IMR-90 (cell line): ENCODE results near the gene DIP2A. TPM values are rescaled to one million over a fixed set of nuclear protein-coding genes. Genes with fewer than 3 reads are reported as not detected.
"Not testable (repeated sequence)": the region's sequence is repeated elsewhere in the genome, so short reads cannot be mapped to it uniquely, and the experiment has no call there.

Experiments
- ATAC-seq: fragments of 200-7000 bp; cut with Tn5 transposase; 2 replicates; pipeline ENCODE4 v1.9.1; 2020; ENCODE audit warnings: low read depth, mild to moderate bottlenecking, moderate library complexity
- BruUV-seq: library from RNA; stranded (reverse); fragments of 400-500 nt; replicated peaks from 2 replicates; lab custom pipeline; 2021; lab: Mats Ljungman, UMichigan
- CTCF ChIA-PET: fragments of 300-600 bp; formaldehyde crosslinking; extraction: SDS; loops from one replicate; lab custom pipeline; 2021; ENCODE audit warnings: antibody characterized with exemption; lab: Yijun Ruan, JAX
- POLR2A ChIA-PET: fragments of 300-600 bp; sonication (Branson Sonifier 250); formaldehyde crosslinking; loops from one replicate; lab custom pipeline; 2022; ENCODE audit warnings: antibody characterized with exemption; ENCODE audit not compliant: unreplicated experiment; lab: Charles Lee
- DNase-seq: peaks from one replicate; pipeline ENCODE4 v3.0.0; 2013
- H2AFZ ChIP-seq: replicated peaks from 2 replicates; pipeline ENCODE3; 2013; ENCODE audit warnings: low read length, mild to moderate bottlenecking; ENCODE audit not compliant: poor library complexity
- H2AK5ac ChIP-seq: 2 replicates; pipeline ENCODE4 v1.6.1; 2013; ENCODE audit warnings: low read depth, low read length, inconsistent platforms
- H2AK9ac ChIP-seq: replicated peaks from 2 replicates; pipeline ENCODE3; 2013; ENCODE audit warnings: mild to moderate bottlenecking, low read depth, low read length, moderate library complexity; ENCODE audit not compliant: poor library complexity
- H2BK120ac ChIP-seq: 2 replicates; pipeline ENCODE4 v1.6.1; 2013; ENCODE audit warnings: low read depth, low read length, inconsistent platforms
- H2BK15ac ChIP-seq: 3 replicates; pipeline ENCODE4 v1.6.1; 2013; ENCODE audit warnings: low read depth, low read length, inconsistent platforms
- H2BK20ac ChIP-seq: 2 replicates; pipeline ENCODE4 v1.6.1; 2013; ENCODE audit warnings: low read depth, mild to moderate bottlenecking, inconsistent platforms, low read length, moderate library complexity
- H2BK5ac ChIP-seq: 2 replicates; pipeline ENCODE4 v1.6.1; 2013; ENCODE audit warnings: mild to moderate bottlenecking, low read depth, low read length, inconsistent platforms; ENCODE audit not compliant: poor library complexity, severe bottlenecking
- H3K14ac ChIP-seq: replicated peaks from 2 replicates; pipeline ENCODE4 v1.6.1; 2013; ENCODE audit warnings: low read depth, low read length, inconsistent platforms
- H3K18ac ChIP-seq: 2 replicates; pipeline ENCODE4 v1.6.1; 2013; ENCODE audit warnings: low read depth, low read length, control low read depth
- H3K23ac ChIP-seq: 2 replicates; pipeline ENCODE4 v1.6.1; 2013; ENCODE audit warnings: low read depth, low read length, inconsistent platforms
- H3K27ac ChIP-seq: 2 replicates; pipeline ENCODE4 v1.5.1; 2013; ENCODE audit warnings: mild to moderate bottlenecking, control low read depth, low read length; ENCODE audit not compliant: insufficient read depth
- H3K27me3 ChIP-seq: 2 replicates; pipeline ENCODE4 v1.6.1; 2013; ENCODE audit warnings: low read length; ENCODE audit not compliant: control insufficient read depth, insufficient read depth
- H3K36me3 ChIP-seq: 2 replicates; pipeline ENCODE4 v1.6.1; 2013; ENCODE audit warnings: low read length, mixed read lengths; ENCODE audit not compliant: control insufficient read depth, insufficient read depth
- H3K4ac ChIP-seq: 2 replicates; pipeline ENCODE4 v1.6.1; 2013; ENCODE audit warnings: low read depth, low read length, inconsistent platforms
- H3K4me1 ChIP-seq: 2 replicates; pipeline ENCODE4 v1.6.1; 2013; ENCODE audit warnings: low read length, mixed read lengths; ENCODE audit not compliant: control insufficient read depth, insufficient read depth
- H3K4me2 ChIP-seq: 2 replicates; pipeline ENCODE4 v1.6.1; 2013; ENCODE audit warnings: low read depth, mild to moderate bottlenecking, control low read depth, low read length, moderate library complexity
- H3K4me3 ChIP-seq: 2 replicates; pipeline ENCODE4 v1.5.1; 2013; ENCODE audit warnings: low read depth, mild to moderate bottlenecking, control low read depth, low read length, moderate library complexity; ENCODE audit not compliant: insufficient read depth
- H3K56ac ChIP-seq: 2 replicates; pipeline ENCODE4 v1.6.1; 2013; ENCODE audit warnings: low read length, inconsistent platforms; ENCODE audit not compliant: insufficient read depth; ENCODE audit errors: extremely low read depth
- H3K79me1 ChIP-seq, 2 experiments: 2 replicates each; pipeline ENCODE4 v1.6.1; 2013; ENCODE audit warnings: low read length in 2 of 2, inconsistent platforms in 1 of 2, low read depth in 1 of 2
- H3K9ac ChIP-seq: 2 replicates; pipeline ENCODE4 v1.6.1; 2013; ENCODE audit warnings: low read depth, low read length, control low read depth
- H3K9me1 ChIP-seq: 2 replicates; pipeline ENCODE4 v1.6.1; 2013; ENCODE audit warnings: low read length, inconsistent platforms; ENCODE audit not compliant: insufficient read depth
- H3K9me3 ChIP-seq: 2 replicates; pipeline ENCODE4 v1.6.1; 2013; ENCODE audit warnings: low read length; ENCODE audit not compliant: control insufficient read depth, insufficient read depth
- H4K20me1 ChIP-seq: 2 replicates; pipeline ENCODE4 v1.6.1; 2013; ENCODE audit warnings: low read length, inconsistent platforms; ENCODE audit not compliant: insufficient read depth
- H4K5ac ChIP-seq: 2 replicates; pipeline ENCODE4 v1.6.1; 2013; ENCODE audit warnings: mild to moderate bottlenecking, low read depth, low read length, control low read depth
- H4K8ac ChIP-seq, 2 experiments: 2 replicates each; pipeline ENCODE4 v1.6.1; 2013; ENCODE audit warnings: low read depth in 2 of 2, low read length in 2 of 2, control low read depth in 1 of 2, inconsistent platforms in 1 of 2
- H4K91ac ChIP-seq: 2 replicates; pipeline ENCODE4 v1.6.1; 2013; ENCODE audit warnings: low read depth, low read length, inconsistent platforms; ENCODE audit not compliant: insufficient read depth
- MXI1 ChIP-seq: IDR thresholded peaks from 2 replicates; pipeline ENCODE4 v1.6.1; 2012; ENCODE audit warnings: low read depth, mild to moderate bottlenecking, low read length, moderate library complexity, borderline replicate concordance
- RAD21 ChIP-seq: IDR thresholded peaks from 2 replicates; pipeline ENCODE4 v1.6.1; 2012; ENCODE audit warnings: low read length, improper control_type of control experiment
- WGBS, 2 experiments: methylation state at CpG; one replicate each; pipeline versions ENCODE4 v1.1.5 to v1.1.7; 2013; ENCODE audit warnings: missing lambda C conversion rate in 2 of 2; ENCODE audit not compliant: insufficient read length in 1 of 2; ENCODE audit errors: extremely low coverage in 2 of 2; 5-methylcytosine and 5-hydroxymethylcytosine counted together
- dilution Hi-C: fragments of 300-500 bp; cut with HindIII; formaldehyde crosslinking; loops from one replicate; pipeline ENCODE4 v1.14.3; 2018; ENCODE audit warnings: low sequenced_read_pairs; ENCODE audit not compliant: unreplicated experiment
- in situ Hi-C: fragments of 300-500 bp; cut with MboI; formaldehyde crosslinking; loops from 3 replicates; pipeline ENCODE4 v1.14.3; 2019; ENCODE audit warnings: low sequenced_read_pairs, inconsistent platforms, mixed read lengths
- intact Hi-C: fragments of 100-400 bp; cut with micrococcal nuclease; formaldehyde crosslinking; loops from 2 replicates; pipeline ENCODE4 v1.10.0; 2022
- polyA plus RNA-seq, 3 experiments: library from polyadenylated mRNA; depleted of rRNA; stranded (reverse); fragments of >200 nt; gene quantifications; 2 replicates each; pipeline ENCODE4 v1.2.3, GENCODE V29; 2012; ENCODE audit warnings: low replicate concordance in 1 of 3
- total RNA-seq: library from RNA; depleted of rRNA; stranded (reverse); fragments of >200 nt; gene quantifications from 2 replicates; pipeline ENCODE4 v1.2.3, GENCODE V29; 2012

DIP2A gene
- total and polyA plus RNA-seq, 2 of the 4 experiments (the other 2 are of a cell fraction): 17.9 to 24.3 TPM

GRCh38 chr21:46518983-46519583 is 60.4 kb downstream of the DIP2A start:
- WGBS, 2 experiments: no CpG with 5 or more reads among the region's 4 CpGs
- ChIA-PET CTCF (no interaction called here), POLR2A (no interaction called here)
- no peak overlapping the region for H2BK15ac ChIP-seq
- H3K36me3 ChIP-seq: peaks cover 8% of the 10 kb centered on the region; the same call in 1 of the 2 replicates
- no peak overlapping the region for H3K4me2 ChIP-seq
- no peak overlapping the region; the same call in 1 of the 2 replicates for H3K14ac ChIP-seq
- no peak overlapping the region for H3K18ac ChIP-seq
- TF ChIP-seq RAD21 (no peak), MXI1 (no peak)
- H2AFZ ChIP-seq: no peak overlapping the region
- H3K9ac ChIP-seq: no peak overlapping the region
- no peaks in the 10 kb centered on the region for H3K9me3 ChIP-seq
- no peak overlapping the region for H3K56ac ChIP-seq
- no peak overlapping the region for H3K4me3 ChIP-seq
- H2AK5ac ChIP-seq: no peak overlapping the region
- intact Hi-C loops (loop anchor here (1.0 kb wide), 1 partner anchor 32 kb away; no protein-coding TSS in a partner anchor), in situ Hi-C loops (no loop called here), dilution Hi-C loops (no loop called here)
- H3K27ac ChIP-seq: no peak overlapping the region
- peaks cover 21 to 31% of the 10 kb centered on the region in 2 experiments for H3K79me1 ChIP-seq
- 0 out of 2 replicates have a peak, but pooled peaks cover 3% of the 10 kb centered on the region for H4K20me1 ChIP-seq
- ATAC-seq: peak; percentile 29
- no peak overlapping the region for H2BK20ac ChIP-seq
- H3K27me3 ChIP-seq: no peaks in the 10 kb centered on the region
- H3K23ac ChIP-seq: no peak overlapping the region
- peak; percentile 27 for DNase-seq
- no peak overlapping the region for H4K91ac ChIP-seq
- no peak overlapping the region for H2BK5ac ChIP-seq
- H3K4me1 ChIP-seq: peaks cover 3% of the 10 kb centered on the region; the same call in 1 of the 2 replicates
- H2BK120ac ChIP-seq: no peak overlapping the region
- H3K4ac ChIP-seq: no peak overlapping the region
- H2AK9ac ChIP-seq: no peak overlapping the region
- no TSS peak for BruUV-seq
- peaks cover 9% of the 10 kb centered on the region; the same call in 1 of the 2 replicates for H3K9me1 ChIP-seq
- H4K5ac ChIP-seq: no peak overlapping the region
- H4K8ac ChIP-seq: no peak overlapping the region

GRCh38 chr21:46527393-46527792 is 68.7 kb downstream of the DIP2A start:
- H3K14ac ChIP-seq, H4K8ac ChIP-seq, H3K4me1 ChIP-seq, H3K9ac ChIP-seq, H3K4me3 ChIP-seq, H4K5ac ChIP-seq, H2BK5ac ChIP-seq, H3K9me1 ChIP-seq, H4K20me1 ChIP-seq, CTCF ChIA-PET, H4K91ac ChIP-seq, H3K18ac ChIP-seq, H2AFZ ChIP-seq, H3K27me3 ChIP-seq, BruUV-seq, dilution Hi-C loops, POLR2A ChIA-PET, H3K4ac ChIP-seq, H3K9me3 ChIP-seq, H2BK120ac ChIP-seq, H2BK15ac ChIP-seq, H3K4me2 ChIP-seq, H3K23ac ChIP-seq, H3K27ac ChIP-seq, H2AK5ac ChIP-seq, H2BK20ac ChIP-seq, DNase-seq, intact Hi-C loops, in situ Hi-C loops, H3K56ac ChIP-seq, H2AK9ac ChIP-seq: not testable (repeated sequence)
- Histone ChIP-seq H3K36me3 (peaks cover 15% of the 10 kb centered on the region), H3K79me1 (peaks cover 13 to 18% of the 10 kb centered on the region in 2 experiments)
- 67% methylated on average over 1 of the region's 8 CpGs; no CpG with 5 or more reads in 1 of the 2 experiments for WGBS, 2 experiments
- 0 out of 2 replicates have a peak, but pooled peaks have one; percentile 11 for ATAC-seq
